Brain pericyte (primary cell): ENCODE data around the gene PTPRQ.

Source experiments
- DNase-seq: peaks from one replicate; pipeline ENCODE4 v3.0.0-alpha.2; 2012; ENCODE audit warnings: low read depth, low spot score

Gene PTPRQ

DNA sequence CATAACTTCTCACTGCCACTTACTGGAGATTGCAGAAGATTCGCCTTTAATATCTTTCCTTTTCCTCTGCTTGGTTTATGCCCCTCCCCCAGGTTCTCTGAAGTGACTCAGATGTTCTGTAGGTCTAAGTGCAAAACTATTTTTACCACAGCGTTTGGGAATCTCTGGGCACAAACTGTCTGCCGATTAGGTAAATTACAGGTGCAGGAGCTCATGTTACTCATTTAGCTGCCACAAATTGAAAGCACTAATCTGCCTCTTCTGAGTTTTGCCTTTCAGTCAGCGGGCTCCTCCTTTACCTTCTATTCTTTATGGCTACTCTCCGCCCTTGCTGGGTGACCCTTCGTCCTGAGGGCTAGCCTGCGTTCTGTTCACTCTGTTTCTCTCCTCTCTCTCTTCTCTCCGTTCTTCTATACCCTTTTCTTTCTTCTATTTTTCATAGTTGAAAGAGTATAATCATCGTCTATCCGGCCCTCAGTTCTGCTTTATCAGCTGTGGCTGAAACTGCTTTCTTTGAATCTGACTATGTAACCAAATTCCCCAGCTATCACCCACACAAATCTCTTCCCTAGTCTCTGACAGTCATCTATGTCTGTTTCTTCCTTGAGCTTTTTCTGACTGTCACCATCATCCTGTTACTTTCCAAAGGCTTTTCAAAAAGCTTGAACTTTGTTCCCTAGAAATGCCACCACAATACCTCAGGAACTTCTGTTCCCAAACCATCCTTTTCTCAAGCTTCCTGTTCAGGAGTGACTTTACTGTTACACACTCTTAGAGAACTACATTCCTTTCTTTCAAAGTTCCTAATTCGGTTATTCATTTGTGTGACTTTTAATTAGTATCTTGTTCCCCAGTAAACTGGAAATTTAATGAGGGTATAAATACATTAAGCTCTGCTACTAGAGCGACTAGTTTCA, 259.1 kb downstream of the PTPRQ start:
- DNase-seq, result no peak

DNA sequence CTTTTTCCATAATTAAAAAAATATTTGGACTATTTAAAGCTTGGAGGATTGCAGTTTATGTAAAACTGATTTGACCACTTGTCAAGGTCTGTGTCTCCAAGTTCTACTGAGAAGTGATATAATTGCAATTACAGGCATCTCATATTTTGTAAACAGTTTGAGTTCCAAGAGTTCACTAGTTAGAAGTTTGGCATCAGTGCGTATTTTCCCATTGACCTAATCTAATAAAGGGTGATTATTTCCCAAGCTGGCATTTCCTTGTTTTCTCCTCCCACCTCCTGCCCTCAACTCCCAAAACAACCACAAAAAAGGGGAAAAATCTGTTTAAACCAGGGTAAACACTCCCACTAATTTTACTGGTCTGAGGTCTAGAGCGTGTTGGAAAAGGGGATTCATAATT, 260.4 kb downstream of the PTPRQ start:
- DNase-seq, result no peak

DNA sequence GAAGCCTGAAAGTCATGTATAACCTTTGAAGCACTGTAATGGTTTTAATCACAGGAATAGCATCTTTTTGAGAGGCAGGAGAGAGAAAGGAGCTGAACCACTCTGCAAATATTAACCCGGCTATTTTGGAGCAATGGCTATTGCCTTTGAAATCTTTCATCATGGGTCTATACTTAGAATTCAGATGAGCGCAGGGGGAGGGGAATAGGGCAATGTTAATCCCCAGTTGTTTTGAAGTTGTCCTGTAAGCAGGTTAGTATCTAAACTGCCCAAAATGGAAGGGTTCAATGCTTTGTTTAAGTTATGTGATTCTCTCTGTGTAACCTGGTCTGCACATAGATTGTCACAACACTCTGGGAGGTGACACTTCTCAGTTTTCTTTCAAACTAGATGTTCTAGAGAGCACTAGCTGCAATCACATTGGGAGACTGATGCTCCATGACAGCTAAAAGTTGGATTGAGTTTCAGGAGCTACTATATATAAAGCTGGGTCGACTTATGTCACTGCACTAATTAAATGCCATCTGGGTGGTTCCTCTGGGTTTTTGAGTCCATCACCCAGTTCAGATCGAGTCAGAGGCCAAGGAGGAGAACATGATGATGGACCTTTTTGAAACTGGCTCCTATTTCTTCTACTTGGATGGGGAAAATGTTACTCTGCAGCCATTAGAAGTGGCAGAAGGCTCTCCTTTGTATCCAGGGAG, 263.2 kb downstream of the PTPRQ start, which contains the start of gene MYF6:
Gene MYF6, plus strand, starts transcription at position 509 of the 704 bp plus-strand sequence. Its CDS starts 86 bp downstream, at position 595.
- no peak for DNase-seq

DNA sequence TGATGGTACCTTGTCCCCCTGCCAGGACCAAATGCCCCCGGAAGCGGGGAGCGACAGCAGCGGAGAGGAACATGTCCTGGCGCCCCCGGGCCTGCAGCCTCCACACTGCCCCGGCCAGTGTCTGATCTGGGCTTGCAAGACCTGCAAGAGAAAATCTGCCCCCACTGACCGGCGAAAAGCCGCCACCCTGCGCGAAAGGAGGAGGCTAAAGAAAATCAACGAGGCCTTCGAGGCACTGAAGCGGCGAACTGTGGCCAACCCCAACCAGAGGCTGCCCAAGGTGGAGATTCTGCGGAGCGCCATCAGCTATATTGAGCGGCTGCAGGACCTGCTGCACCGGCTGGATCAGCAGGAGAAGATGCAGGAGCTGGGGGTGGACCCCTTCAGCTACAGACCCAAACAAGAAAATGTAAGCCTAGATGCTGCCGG, 263.8 kb downstream of the PTPRQ start:
- DNase-seq, result no peak

DNA sequence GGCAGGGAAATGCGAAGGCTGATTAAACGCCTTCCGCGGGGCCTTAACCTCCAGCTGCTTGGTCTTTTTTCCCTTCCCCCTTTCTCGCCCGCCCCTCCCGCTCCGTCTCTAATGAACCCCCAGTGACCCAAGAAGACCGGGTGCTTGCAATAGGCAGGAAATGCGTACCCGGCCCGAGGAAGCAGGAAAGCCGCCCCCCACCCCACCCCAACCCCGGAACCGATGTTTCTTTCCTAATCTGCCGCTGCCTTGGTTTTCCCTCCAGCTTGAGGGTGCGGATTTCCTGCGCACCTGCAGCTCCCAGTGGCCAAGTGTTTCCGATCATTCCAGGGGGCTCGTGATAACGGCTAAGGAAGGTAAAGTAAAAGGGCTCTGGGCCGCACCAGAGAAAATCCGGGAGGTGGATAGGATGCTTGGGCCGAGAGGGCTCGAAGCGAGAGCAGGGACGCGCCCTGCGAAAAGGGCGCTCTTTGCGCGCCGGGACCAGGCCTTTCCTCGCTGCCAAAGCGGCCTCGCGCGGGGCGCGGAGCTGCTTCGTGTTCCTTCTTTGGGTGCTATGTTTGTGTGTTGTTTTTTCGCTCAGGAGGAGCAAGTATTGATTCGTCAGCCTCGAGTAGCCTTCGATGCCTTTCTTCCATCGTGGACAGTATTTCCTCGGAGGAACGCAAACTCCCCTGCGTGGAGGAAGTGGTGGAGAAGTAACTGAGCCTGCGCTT, 264.4 kb downstream of the PTPRQ start:
- no peak for DNase-seq

DNA sequence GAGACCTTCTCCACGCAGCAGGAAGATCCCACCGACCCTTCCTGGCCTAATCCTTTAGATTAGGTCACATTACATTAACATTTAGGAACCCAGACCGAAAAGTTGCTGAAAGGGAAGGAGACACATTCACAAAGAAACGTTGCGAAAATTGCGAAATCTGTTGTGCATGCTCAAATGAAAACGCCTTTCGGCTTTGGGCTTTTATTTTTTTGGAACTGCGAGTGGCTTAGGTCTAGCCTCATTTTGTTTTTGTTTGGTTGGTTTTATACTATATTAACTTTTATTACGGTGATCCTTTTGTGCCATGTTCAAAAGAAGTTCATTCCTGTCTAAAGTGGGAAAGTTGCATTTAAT, 264.9 kb downstream of the PTPRQ start:
- DNase-seq, result no peak

DNA sequence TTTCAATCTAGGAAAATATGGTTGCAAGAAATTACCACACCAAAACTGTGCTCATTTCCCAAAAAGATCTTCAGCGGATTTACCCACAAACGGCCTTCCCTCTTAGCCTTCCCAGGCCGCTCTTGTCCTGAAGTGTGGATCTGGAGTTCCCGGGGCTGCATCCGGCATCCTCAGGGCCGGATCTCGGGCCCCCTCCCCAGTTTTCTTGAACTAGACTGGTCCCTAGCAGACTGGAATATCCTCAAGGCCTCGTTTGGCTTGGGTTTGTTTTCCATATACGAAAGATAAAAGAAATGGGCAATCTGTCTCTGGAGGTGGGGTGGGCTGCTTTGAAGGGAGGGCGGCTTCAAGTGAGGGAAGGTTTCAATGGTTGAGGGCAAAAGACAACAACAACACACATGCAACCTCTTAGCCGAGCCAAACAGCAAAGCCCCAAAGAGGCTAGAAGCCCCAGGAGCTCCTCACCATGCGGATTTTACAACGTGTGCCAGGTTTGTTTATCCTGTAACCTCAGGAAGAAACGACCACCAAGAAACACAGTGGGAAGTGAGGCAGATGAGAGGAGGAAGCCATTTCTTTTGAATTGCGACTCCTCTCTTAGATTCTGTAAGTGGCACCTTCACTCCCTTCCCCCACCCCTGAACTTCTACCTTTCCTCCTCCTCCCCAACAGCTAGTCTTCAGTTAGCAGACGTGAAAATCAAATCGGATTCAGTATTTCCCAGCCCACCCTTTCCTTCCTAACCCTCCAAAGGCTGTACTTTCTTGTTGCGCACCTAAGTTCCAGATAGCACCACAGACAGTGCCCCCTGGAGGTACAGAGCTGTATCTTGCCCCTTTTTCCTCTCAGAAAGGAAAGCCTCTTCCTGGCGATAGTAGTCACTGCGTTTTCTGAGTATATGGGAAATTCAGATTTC, 266.0 kb downstream of the PTPRQ start:
- DNase-seq, result no peak

DNA sequence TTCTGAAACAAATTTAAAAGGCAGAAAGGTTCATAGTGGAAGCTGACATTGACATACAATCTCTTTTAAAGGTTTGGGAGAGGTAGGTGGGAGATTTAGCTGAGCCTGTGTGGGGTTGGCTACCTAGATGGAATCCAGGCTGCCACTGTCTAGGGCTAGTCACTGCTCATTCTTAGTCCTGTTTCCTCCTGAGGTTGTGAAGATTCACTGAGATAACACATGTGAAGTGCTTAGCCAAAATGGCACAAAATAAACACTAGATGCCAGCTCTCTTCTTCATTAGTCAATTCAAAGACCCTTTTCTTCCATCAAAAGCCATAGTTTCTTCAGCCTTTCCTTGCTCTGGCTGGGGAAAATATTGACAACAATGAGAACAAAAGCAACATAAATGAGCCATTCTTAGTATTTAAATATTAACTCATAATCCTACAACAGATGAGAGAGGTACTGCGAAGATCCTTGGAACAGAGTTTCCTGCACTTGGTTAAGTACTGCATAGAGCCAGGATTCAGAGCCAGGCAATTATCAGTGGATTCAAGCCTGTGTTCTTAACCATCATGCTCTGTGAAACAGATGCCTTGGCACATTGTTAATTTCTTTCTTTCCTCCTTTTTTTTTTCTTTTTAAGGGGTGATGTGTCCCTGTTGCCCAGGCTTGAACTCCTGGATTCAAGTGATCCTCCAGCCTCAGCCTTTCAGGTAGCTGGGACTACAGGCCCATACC, 266.9 kb downstream of the PTPRQ start:
- DNase-seq, result no peak

DNA sequence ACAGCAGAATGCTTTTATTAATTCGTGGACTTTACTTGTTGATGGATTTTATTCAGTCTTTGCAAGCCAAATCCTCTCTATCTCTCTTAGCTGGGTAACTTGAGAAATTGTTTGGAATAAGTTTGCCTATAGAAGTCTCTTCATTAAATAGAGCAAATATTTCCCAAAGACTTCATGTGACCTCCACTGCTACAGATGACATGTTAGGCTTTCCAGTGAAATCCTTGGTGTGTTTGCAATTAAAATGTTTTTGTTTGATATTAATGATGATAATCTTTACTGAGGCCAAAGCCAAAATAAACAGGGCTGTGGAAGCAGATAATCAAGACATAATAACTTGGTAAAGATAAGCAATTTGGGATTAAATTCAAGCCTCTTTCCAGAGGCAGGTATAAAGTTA, 267.8 kb downstream of the PTPRQ start:
- no peak for DNase-seq

DNA sequence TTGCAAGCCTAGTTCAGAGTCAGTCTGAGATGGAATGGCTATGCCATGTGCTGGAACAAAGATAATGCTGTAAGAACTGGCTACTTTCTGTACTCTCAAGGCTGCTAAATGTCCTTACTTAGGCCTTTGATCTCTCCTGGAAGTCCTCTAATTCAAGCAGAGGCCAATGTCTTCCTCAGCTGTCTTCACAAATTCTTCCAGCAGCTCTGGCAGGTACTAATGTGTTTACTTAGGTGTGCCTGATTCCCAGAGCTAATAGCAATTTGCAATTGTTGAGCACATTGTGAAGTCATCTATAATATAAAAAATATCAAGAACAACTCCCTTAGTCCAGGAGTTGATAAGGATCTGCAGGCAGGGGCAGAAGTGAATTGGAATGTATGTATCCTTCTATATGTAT, 268.8 kb downstream of the PTPRQ start:
- DNase-seq, result no peak

DNA sequence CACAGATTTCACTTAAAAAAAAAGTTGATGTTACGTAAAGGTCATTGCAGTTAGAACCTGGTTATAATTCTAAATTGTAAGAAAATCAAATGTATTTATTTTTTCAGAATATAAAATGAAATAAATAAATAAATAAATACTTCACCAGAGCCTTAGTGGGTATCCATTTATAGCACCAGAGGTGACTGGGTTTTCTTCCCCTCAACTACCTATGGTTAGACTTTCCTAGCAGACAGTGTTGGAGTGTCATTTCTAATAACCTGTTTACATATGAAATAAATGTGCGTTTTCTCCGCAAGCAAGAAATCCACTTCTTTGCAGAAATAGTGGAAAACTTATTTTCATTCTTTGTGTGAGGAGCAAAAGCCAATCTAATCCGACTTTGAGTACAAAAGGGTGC, 269.4 kb downstream of the PTPRQ start:
- DNase-seq, result no peak

DNA sequence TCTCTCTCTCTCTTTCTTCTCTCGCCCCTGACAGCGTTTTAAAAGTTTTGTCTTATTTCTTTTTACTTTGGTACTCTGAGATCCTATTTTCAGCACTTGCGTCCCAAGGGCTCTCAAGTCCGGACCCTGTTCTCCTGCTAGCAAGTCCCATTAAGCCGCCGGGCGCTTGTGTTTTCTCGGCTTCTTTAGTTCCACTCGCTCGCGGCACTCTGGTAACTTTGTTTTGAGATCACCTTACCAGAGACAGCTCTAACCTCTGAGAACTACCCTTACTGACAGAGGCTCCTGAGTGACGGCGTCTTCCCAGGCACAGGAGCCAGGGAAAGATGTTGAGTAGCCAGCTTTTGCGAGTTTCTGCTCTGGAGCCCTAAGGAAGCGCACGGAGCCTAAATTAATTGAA, 270.0 kb downstream of the PTPRQ start:
- DNase-seq, result no peak

DNA sequence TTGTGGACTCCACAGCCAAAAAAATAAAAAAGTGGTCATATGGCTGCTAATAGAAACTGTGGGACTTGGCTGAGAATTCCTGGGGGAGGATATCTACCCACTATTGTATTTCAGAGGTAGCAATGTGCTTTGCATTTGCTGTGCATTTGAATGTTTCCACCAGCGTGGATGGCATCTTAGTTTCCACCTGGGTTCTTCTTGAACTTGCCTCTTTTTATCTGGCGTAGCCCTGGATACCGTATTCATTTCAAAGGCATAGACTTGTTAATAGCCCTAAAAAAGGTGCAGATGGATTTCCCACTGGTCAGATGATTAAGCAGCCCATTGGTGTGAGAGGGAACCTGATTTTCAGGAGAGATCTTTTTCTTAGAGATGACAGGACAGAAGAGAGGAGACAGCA, 270.8 kb downstream of the PTPRQ start:
- DNase-seq, result no peak

DNA sequence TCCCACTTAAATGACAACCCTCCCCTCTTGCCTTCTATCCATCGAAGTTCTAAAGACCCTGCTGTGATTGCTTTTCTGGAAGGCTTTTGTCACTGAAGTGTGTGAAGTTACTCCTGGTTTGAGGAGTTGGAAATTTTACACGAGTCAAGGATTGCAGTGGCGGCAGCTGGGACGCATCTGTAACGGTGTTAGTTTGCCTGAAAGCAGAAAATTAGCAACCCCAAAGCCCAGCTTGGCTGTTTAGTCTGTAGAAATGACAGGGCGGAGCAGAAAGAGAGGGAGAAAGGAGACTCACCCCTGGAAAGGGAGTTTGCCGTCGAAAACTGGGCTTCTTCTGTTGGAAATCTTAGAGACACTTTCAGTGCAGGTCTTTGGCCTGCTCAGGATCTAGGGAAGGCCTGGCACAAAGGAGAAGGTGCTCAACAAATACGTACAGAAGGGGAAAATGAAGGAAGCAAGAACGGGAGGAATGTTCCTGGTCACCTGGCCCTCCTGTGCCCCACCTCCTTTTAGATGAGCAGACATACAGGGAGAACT, 271.7 kb downstream of the PTPRQ start:
- no peak for DNase-seq

DNA sequence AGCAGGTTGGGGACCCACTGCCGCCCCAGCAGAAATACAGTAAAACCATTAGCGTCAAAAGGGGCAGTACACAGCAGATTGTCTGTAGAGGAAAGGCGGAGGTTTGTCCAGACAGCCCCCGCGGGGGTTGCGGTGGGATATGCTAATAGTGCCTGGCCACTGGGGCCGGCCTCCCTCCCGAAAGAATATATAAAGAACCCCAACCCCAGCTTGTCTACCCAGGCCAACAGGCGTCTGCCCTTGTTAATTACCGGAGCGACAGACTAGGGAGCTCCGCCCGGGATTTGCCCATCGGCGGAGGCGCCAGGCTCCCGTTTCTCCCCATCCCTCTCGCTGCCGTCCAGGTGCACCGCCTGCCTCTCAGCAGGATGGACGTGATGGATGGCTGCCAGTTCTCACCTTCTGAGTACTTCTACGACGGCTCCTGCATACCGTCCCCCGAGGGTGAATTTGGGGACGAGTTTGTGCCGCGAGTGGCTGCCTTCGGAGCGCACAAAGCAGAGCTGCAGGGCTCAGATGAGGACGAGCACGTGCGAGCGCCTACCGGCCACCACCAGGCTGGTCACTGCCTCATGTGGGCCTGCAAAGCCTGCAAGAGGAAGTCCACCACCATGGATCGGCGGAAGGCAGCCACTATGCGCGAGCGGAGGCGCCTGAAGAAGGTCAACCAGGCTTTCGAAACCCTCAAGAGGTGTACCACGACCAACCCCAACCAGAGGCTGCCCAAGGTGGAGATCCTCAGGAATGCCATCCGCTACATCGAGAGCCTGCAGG, 272.8 kb downstream of the PTPRQ start, which contains the start of gene MYF5:
Gene MYF5, plus strand, starts transcription at position 217 of the 774 bp plus-strand sequence. Its CDS starts 152 bp downstream, at position 369.
- no peak for DNase-seq

DNA sequence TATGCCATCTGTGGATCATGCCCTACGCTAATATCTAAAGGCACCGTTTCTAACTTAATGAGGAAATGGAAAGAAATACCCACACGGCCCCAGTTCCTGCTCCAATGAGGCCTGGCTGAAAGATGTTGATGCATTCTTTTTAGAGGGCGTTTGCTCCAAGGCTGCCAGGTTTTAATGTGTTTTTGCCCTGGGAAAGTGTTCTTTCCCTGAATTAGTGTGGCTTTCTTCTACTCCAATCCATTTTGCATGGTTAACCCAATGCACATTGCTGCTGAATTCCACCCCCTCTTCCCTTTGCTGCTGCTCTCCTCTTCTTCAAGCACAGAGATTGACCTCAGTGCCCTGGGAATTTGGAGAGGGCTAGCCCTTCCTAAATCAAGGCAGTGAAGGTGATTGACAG, 273.8 kb downstream of the PTPRQ start:
- no peak for DNase-seq

DNA sequence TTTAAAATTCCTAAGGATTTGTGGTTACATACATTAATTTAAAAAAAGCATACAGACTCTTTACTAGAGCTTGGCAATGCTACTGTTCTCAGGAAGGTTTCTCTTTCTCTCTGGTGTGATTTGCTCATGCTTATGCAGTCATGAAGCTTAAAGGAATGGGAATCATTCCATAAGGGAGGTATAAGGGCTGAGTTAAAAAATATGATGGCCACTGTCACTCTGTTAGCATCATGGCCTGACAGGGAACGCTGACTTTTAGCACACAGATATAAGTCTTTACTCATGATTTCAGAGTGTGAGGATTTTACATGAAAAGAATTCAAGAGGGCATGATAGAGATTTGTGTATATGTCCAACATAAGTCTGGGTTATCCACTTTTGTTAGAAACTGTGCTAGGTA, 276.5 kb downstream of the PTPRQ start:
- no peak for DNase-seq

DNA sequence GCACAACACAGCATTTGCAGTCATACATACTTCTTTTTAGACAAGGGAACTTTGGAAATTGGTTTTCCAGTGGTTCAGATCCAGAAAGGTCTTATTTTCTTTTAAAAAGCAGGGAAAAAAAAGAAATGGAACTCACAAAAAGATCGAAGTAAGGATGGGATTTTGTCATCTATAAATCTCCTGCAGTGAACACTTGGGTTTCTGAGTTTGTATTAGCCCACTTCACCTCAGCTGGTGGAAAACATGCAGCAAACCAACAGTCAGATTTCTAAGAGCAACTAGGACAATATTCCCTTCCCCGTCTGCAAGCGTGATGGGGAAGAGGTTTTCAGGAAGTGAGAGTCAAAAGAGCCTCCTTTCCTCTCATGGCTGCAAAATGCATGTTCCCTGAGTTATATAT, 277.3 kb downstream of the PTPRQ start:
- no peak for DNase-seq
